Hematopoietic multipotent progenitor cell treated with erythropoietin and hydrocortisone succinate and interleukin-3 and kit ligand, for 15 days (in vitro differentiated cells): ENCODE measurements around the gene SNRPE.
"Not testable (repeated sequence)": the region's sequence is repeated elsewhere in the genome, so short reads cannot be mapped to it uniquely, and the experiment has no call there.

Experiments used
- DNase-seq: peaks from one replicate; pipeline ENCODE4 v3.0.0-alpha.2; 2015; ENCODE audit warnings: low spot score

SNRPE gene

GRCh38 chr1:203861379-203862184 is at the start of gene SNRPE:
SNRPE (plus strand) TSS chr1:203861599; CDS start chr1:203861660, 61 bp downstream.
- peak; percentile 98 for DNase-seq

- no peak for DNase-seq
These were observed 47.6 kb upstream of the SNRPE start for GRCh38 chr1:203813581-203814341.

- no peak for DNase-seq
These were observed 43.0 kb upstream of the SNRPE start for GRCh38 chr1:203818399-203818798.

- no peak for DNase-seq
These were observed 38.1 kb upstream of the SNRPE start for GRCh38 chr1:203823306-203823705.

GRCh38 chr1:203826175-203826574 is 35.2 kb upstream of the SNRPE start:
- no peak for DNase-seq

GRCh38 chr1:203828002-203828401 is 33.4 kb upstream of the SNRPE start:
- no peak for DNase-seq

- no peak for DNase-seq
These were observed 32.9 kb upstream of the SNRPE start for GRCh38 chr1:203828503-203828902.

GRCh38 chr1:203829247-203829646 is 32.2 kb upstream of the SNRPE start:
- not testable (repeated sequence) for DNase-seq

GRCh38 chr1:203835476-203835875 is 25.9 kb upstream of the SNRPE start:
- no peak for DNase-seq

- no peak for DNase-seq
These were observed 22.3 kb upstream of the SNRPE start for GRCh38 chr1:203839081-203839480.

GRCh38 chr1:203840208-203840808 is 21.1 kb upstream of the SNRPE start:
- no peak for DNase-seq

- DNase-seq: no peak
These were observed 18.9 kb upstream of the SNRPE start for GRCh38 chr1:203842559-203842876.

- no peak for DNase-seq
These were observed 18.0 kb upstream of the SNRPE start for GRCh38 chr1:203843435-203843834.

GRCh38 chr1:203853112-203853511 is 8.3 kb upstream of the SNRPE start:
- DNase-seq: not testable (repeated sequence)

GRCh38 chr1:203858055-203858454 is 3.3 kb upstream of the SNRPE start:
- no peak for DNase-seq

- no peak for DNase-seq
These were observed 2.4 kb upstream of the SNRPE start for GRCh38 chr1:203858975-203859374.

- DNase-seq: no peak
These were observed 888 bp upstream of the SNRPE start for GRCh38 chr1:203860396-203861025.

- no peak for DNase-seq
These were observed 6.4 kb downstream of the SNRPE start for GRCh38 chr1:203867802-203868201.

- no peak for DNase-seq
These were observed 8.8 kb downstream of the SNRPE start for GRCh38 chr1:203870245-203870644.

GRCh38 chr1:203871114-203871880 is 9.9 kb downstream of the SNRPE start:
- peak; percentile 9 for DNase-seq

GRCh38 chr1:203873094-203873493 is 11.7 kb downstream of the SNRPE start:
- DNase-seq: no peak

GRCh38 chr1:203878422-203878821 is 17.0 kb downstream of the SNRPE start:
- DNase-seq: no peak
